ENCODE results near the gene LEMD1. TPM values are rescaled to one million over a fixed set of nuclear protein-coding genes. Genes with fewer than 3 reads are reported as not detected.

Gene LEMD1
- total RNA-seq, 4 donors from 2014 or later: 5.1 TPM; not detected in 3

DNA sequence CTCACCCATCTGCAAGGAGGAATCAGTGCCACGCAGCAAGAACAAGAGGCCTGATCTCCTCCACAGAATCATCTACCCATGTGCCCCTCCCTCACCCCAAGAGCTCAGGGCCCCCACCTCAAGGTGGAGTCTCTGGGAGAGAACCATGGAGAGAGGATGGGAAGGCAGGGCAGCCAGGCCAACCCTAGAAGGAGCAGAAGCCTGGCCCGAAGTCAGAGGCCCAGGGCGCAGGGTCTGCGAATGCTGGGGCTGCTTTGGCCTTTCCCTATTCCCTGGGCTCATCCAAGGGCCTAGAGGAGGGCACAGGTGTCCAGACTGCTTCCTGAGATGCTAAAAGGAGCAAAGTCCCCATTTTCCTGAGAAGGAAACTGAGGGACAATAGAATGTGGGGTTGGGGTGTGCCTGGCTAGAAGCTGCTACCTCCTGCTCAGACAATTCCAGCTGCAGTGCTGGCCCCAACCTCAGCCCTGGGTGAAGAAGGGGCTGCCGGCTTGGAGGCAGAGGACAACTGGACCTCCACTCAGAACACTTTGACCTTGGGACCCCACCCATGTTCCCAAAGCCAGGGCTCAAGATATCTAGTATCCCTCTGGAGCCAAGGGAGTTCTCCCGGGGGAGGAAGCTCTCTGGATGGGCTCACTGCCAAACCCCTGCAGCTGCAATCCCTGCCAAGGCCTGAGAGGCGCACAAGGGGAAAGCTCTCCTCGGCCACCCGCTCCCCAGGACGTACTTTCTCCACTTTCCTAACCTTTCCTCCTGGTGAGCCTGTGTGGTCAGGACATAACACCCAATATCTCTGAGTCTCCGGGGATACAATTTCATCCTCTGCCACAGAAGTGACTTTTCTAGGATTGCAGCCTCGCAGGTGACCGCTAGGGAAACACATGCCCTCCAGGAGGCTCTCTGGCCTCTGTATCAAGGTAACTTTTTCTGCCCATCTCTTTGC is 16.6 kb upstream of the LEMD1 start:
- H3K36me3 ChIP-seq: no peaks in the 10 kb centered on the region
- DNase-seq (ENCODE audit: low spot score in 2 of 2): no peak
- no peak overlapping the region for H3K4me3 ChIP-seq
- WGBS: 60% methylated on average over 13 of the region's 13 CpGs
- H3K27me3 ChIP-seq: peaks cover 27% of the 10 kb centered on the region
- no peak for TF ChIP-seq POLR2A (IDR thresholded peaks at IDR 0.05)
- TF ChIP-seq, protein P1, sequence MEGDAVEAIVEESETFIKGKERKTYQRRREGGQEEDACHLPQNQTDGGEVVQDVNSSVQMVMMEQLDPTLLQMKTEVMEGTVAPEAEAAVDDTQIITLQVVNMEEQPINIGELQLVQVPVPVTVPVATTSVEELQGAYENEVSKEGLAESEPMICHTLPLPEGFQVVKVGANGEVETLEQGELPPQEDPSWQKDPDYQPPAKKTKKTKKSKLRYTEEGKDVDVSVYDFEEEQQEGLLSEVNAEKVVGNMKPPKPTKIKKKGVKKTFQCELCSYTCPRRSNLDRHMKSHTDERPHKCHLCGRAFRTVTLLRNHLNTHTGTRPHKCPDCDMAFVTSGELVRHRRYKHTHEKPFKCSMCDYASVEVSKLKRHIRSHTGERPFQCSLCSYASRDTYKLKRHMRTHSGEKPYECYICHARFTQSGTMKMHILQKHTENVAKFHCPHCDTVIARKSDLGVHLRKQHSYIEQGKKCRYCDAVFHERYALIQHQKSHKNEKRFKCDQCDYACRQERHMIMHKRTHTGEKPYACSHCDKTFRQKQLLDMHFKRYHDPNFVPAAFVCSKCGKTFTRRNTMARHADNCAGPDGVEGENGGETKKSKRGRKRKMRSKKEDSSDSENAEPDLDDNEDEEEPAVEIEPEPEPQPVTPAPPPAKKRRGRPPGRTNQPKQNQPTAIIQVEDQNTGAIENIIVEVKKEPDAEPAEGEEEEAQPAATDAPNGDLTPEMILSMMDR (IDR thresholded peaks at IDR 0.05): peak; percentile 9 to 73
- no peaks in the 10 kb centered on the region for H3K9me3 ChIP-seq
- no peak overlapping the region for H3K27ac ChIP-seq
- H3K4me1 ChIP-seq: peaks cover 33% of the 10 kb centered on the region

DNA sequence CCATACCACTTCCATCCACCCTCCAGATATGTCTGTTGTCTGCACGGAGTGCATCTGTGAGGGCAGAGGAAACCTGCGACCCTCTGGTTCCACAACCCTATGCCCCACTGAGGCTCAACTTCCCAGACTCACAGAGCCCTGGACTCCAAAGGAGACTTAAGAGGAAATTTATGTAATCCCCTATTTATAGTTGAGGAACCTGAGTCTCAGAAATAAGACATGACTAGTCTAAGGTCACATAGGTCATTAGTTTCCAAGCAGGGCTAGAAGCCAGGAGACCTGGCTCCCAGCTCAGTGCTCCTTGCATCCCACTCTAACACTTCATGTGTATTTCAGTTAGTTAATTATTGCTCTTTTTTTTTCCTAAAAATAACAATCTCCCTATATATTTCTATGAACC is 15.7 kb upstream of the LEMD1 start:
- 100% methylated on average over 2 of the region's 2 CpGs for WGBS
- H3K4me3 ChIP-seq: no peak overlapping the region
- no peak overlapping the region for H3K27ac ChIP-seq
- no peaks in the 10 kb centered on the region for H3K36me3 ChIP-seq
- TF ChIP-seq, protein P1 (IDR thresholded peaks at IDR 0.05): no peak
- no peak for TF ChIP-seq POLR2AphosphoS5 (IDR thresholded peaks at IDR 0.05)
- TF ChIP-seq EP300 (IDR thresholded peaks at IDR 0.05): no peak
- no peak for TF ChIP-seq POLR2A (IDR thresholded peaks at IDR 0.05)
- peaks cover 30% of the 10 kb centered on the region for H3K27me3 ChIP-seq
- H3K9me3 ChIP-seq: no peaks in the 10 kb centered on the region
- no peak for DNase-seq (ENCODE audit: low spot score in 2 of 2)
- H3K4me1 ChIP-seq: peaks cover 33% of the 10 kb centered on the region

DNA sequence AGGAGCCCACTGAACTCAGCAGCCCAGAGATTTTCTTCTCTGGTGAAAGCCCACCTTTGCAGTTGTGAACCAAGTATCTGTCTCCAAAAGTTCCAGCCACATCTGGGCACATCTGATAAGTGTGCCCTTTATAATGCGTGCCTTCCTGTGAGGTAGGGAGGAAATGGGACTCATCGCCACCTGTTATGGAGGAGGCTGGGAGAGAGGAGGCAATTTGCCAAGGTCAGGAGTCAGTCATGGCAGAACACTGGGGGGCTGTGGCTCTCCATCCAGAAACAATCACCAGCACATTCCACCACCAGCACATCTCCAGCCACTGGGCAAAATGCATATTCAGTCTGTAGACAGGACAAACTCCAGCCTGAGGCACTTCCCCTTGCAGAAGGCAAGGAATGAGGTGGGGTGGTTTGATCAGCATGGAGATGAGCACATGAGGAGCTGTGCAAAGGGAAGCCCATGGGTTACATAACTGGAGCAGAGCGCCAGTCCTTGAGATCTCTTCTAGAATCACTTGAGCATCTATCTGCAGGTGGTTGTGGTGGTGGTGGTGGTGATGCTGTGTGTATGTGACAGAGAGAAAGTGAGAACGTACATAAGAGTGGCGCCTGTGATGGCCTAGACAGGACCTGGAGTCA is 15.0 kb upstream of the LEMD1 start:
- Histone ChIP-seq H3K27ac (no peak overlapping the region), H3K9me3 (no peaks in the 10 kb centered on the region), H3K4me3 (no peak overlapping the region), H3K4me1 (peaks cover 32% of the 10 kb centered on the region), H3K27me3 (peaks cover 37% of the 10 kb centered on the region), H3K36me3 (no peaks in the 10 kb centered on the region)
- 72% methylated on average over 5 of the region's 5 CpGs for WGBS
- DNase-seq (ENCODE audit: low spot score in 2 of 2): no peak
- TF ChIP-seq, protein P1 (IDR thresholded peaks at IDR 0.05): no peak
- no peak for TF ChIP-seq POLR2A (IDR thresholded peaks at IDR 0.05)
- no peak for TF ChIP-seq POLR2AphosphoS5 (IDR thresholded peaks at IDR 0.05)

DNA sequence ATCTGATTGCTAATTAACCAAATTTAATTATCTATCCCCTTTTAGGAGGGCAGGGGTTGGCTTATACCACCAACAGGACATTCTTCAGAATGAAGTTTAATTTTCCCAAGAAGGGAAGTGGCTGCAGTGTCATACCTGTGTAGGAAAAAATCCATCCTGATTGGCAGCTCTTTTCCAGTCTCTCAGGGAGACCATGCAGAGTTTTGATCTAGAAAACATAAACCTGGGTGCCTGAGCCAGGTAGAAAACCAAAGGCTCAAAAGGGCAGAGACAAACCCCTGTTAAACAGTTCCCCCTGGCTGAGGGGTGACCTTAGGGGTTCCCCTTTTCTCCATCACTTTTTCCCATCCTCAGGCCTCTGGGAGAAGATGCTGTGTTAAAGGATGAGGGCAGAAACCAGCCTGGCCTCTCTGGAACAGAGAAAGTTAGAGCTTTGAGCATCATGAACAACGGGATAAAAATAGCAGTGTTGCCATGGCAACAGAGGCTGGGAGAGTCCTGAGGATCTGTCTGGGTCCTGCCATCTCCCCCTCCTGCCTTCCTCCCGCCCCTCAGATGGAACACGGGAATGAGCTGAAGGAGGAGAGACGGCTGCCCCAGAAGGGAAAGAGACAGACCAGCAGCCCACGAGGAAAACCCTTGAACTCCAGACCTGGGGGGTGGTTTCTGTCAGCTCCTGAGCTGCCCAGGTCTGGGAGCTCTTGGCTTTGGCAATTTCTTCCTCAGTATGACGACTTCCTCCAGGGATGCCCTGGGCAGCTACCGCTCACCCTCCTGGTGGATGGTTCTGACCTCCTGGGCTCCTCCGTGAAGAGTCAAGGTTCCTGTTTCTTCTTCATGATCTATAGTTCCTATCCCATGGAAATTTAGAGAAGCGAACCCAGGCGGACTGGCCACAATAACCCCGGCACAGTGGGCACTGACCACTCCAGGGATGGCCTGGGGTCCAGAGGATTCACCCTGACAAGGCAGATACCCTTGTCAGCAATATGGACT is 14.0 kb upstream of the LEMD1 start:
- TF ChIP-seq, protein P1 (IDR thresholded peaks at IDR 0.05): no peak
- TF ChIP-seq POLR2A (IDR thresholded peaks at IDR 0.05) (no peak), POLR2AphosphoS5 (IDR thresholded peaks at IDR 0.05) (no peak), EP300 (IDR thresholded peaks at IDR 0.05) (no peak)
- Histone ChIP-seq H3K27me3 (peaks cover 37% of the 10 kb centered on the region), H3K9me3 (no peaks in the 10 kb centered on the region), H3K4me1 (peaks cover 24% of the 10 kb centered on the region), H3K36me3 (no peaks in the 10 kb centered on the region), H3K4me3 (no peak overlapping the region), H3K27ac (no peak overlapping the region)
- DNase-seq (ENCODE audit: low spot score in 2 of 2): no peak
- 50% methylated on average over 6 of the region's 11 CpGs for WGBS

Measured in suprapubic skin (tissue), 4 donors.